Effector CD4-positive, alpha-beta T cell (primary cell): ENCODE measurements around the gene SPINK14. TPM values are rescaled to one million over a fixed set of nuclear protein-coding genes. Genes with fewer than 3 reads are reported as not detected.

Experiments used
- DNase-seq: peaks from one replicate; pipeline ENCODE4 v3.0.0-alpha.2; 2020
- total RNA-seq: gene quantifications from one replicate; lab custom pipeline; 2026; lab: John Stamatoyannopoulos, UW

Gene SPINK14, protein sequence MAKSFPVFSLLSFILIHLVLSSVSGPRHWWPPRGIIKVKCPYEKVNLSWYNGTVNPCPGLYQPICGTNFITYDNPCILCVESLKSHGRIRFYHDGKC
- not detected for total RNA-seq

GRCh38 chr5:148168246-148168645 lies at the start of gene SPINK14:
TSS of gene SPINK14 (plus strand) at chr5:148168546. CDS start at chr5:148169733, 1,187 bp downstream.
- DNase-seq = no peak

- DNase-seq = no peak
Measured at GRCh38 chr5:148120317-148120716, 48.0 kb upstream of the SPINK14 start.

- no peak for DNase-seq
Measured at GRCh38 chr5:148125641-148126040, 42.7 kb upstream of the SPINK14 start.

DNA sequence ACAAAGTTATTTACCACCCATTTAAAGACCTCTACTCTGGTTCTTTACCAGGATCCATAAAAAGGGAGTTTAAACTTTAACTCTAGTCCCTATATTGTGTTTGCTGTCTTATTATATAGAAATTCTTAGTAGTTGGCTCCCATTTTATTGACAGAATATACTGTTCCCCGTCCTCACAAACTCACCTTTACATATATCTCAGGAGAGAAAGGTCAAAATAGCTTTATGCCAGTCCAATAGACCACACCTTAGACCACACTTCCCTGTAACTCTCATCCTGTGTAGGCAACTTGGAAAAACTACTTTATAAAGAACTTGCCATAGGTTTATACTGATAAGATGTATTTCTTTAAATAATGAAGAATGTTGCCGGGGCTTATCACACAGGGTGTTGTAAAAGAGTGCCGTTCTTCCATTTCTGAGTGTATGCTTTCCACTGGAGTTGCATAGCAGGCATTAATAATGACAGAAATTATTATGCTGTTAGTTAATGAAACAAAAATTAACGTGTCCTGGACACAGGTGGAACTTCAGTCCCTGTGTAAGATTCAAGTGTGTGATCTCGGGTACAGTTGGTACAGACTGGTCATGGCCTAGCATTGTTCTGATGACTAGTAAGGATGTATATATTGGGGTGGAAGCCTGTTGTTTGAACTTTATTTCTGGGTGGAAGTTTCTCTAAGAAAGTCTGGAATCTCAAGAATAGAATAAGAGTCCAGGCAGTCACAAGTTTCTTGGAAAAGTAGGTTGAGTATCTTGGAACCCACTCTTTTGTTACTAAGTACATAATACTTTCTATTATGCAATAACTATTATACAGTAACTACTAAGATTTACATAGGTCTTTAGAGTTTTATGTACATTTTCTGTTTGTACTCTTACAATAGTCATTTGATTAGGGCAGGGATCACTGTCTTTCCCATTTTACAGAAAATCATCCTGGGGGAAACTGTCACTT lies 33.0 kb upstream of the SPINK14 start:
- DNase-seq = no peak

GRCh38 chr5:148140846-148141245 lies 27.5 kb upstream of the SPINK14 start:
- DNase-seq = no peak

GRCh38 chr5:148141645-148142044 lies 26.7 kb upstream of the SPINK14 start:
- no peak for DNase-seq

DNA sequence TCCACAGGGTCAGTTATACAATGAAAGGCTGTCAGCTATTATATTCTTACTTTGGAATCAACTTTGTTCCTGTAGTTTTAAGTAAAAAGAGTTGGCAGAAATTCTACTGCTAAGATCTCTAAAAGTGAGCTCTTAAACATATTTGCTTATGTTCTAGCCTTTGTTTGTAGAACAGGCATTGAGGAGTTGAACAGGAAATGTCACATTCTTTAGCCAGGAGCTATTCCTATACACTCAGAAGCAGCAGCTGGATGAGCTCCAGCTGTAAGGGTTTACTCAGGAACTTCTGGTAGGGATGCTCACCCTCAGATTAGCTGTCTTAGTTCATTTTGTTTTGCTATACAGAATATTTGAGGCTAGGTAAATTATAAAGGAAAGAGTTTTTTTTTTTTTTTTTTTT lies 22.4 kb upstream of the SPINK14 start:
- DNase-seq = no peak

GRCh38 chr5:148146487-148146886 lies 21.9 kb upstream of the SPINK14 start:
- DNase-seq = no peak

DNA sequence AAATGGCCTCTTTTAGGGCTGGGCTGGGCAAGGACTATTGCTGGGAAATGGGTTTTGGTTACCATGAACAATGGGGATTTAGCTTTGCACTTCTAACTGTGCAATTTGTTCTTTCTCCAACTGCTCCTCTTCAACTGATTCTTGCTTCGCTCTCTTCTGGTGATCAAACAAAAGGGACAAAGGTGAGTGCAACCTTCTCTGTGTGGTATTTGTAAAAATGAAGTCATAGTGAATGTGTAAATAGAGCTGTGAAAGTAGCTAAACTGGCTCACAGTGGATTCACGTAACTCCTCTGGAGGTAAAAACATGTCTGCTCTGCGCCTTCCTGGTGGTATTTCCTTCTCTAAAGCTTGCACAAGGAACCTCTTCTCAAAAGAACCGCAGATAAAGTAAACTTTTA lies 20.9 kb upstream of the SPINK14 start:
- no peak for DNase-seq

GRCh38 chr5:148151872-148152271 lies 16.5 kb upstream of the SPINK14 start:
- no peak for DNase-seq

- no peak for DNase-seq
Measured at GRCh38 chr5:148152781-148153180, 15.6 kb upstream of the SPINK14 start.

DNA sequence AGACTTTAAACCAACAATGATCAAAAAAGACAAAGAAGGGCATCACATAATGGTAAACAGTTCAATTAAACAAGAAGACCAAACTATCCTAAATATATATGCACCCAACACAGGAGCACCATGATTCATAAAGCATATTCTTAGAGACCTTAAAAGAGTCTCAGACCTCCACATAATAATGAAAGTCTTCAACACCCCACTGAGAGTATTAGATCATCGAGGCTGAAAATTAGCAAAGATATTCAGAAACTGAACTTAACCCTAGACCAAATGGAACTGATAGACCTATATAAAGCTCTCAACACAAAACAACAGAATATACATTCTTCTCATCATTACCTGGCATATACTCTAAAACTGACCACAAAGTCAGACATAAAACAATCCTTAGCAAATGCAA lies 11.7 kb upstream of the SPINK14 start:
- no peak for DNase-seq

GRCh38 chr5:148162038-148162437 lies 6.3 kb upstream of the SPINK14 start:
- DNase-seq = no peak

DNA sequence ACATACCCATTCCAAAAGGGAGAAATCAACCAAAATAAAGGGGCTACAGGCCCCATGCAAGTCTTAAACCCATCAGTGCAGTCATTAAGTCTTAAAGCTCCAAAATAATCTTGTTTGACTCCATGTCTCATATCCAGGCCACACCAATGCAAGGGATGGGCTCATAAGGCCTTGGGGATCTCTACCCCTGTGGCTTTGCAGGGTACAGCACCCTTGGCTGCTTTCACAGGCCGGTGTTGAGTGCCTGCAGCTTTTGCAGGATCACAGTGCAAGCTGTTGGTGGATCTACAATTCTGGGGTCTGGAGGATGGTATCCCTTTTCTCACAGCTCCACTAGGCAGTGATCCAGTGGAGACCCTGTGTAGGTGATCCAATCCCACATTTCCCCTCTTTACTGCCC lies 5.0 kb upstream of the SPINK14 start:
- no peak for DNase-seq

- DNase-seq = no peak
Measured at GRCh38 chr5:148166550-148167283, 1.6 kb upstream of the SPINK14 start.

DNA sequence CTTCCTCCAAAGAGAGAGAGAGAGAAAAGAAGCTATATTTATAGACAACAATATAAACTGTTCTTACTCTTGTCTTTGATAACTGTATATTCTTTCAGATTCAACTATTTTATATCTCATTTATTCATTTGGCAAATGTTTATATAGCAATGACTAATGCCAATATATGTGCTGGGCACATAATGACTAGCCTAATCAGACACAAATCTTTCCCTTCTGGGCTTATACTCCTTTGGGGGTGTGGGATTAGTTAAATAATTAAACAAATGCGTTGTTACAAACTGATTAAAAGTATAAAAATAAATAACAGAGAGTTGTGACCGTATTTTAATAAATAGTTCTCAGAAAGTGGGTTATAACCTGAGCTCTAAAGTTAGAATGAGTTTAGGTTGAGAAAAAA lies 4.0 kb downstream of the SPINK14 start:
- no peak for DNase-seq

- no peak for DNase-seq
Measured at GRCh38 chr5:148176480-148176879, 8.1 kb downstream of the SPINK14 start.

- DNase-seq = no peak
Measured at GRCh38 chr5:148177207-148177606, 8.9 kb downstream of the SPINK14 start.

GRCh38 chr5:148179234-148179824 lies 11.0 kb downstream of the SPINK14 start:
- DNase-seq = no peak

GRCh38 chr5:148186248-148187003 lies 18.1 kb downstream of the SPINK14 start:
- DNase-seq = no peak

DNA sequence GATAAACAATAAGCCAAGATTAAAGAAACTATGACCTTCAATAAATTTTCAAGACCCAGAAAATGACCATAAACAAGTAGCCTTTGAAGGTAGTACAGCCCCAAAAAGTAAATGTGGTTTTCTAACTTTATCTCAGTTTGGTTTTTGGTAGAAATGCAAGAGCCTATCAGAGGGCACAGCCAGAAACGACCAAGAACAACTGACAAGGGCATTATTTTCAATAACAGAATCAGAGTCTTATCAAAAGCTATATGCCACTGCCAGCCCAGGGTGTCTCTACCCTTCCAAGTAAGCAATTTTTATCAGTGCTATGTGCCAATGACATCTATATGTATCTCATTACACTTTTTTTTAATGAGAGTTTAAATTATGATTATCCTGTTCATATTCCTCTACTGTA lies 22.7 kb downstream of the SPINK14 start:
- DNase-seq = no peak

DNA sequence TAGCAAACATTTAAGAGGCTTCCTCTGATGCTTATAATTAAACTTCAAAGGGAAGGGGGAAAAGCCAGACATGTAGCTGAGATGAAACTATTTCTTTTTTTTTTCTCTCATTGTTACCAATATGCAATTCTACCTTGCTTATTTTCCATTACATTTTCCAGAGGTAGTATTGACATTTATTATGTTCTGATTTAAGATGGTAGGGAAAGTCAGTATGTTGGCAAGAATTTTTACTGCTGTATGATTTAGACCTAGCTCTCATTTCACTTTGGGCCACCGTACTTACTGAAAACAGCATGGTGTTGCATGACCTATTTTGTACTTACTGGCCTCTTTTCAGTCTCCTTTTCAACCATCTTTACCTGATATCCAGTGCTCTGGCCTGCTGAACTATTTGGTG lies 24.9 kb downstream of the SPINK14 start:
- DNase-seq = no peak

GRCh38 chr5:148201151-148201550 lies 32.8 kb downstream of the SPINK14 start:
- no peak for DNase-seq
